ENCODE data around the gene ITM2C.

The ITM2C gene

DNA sequence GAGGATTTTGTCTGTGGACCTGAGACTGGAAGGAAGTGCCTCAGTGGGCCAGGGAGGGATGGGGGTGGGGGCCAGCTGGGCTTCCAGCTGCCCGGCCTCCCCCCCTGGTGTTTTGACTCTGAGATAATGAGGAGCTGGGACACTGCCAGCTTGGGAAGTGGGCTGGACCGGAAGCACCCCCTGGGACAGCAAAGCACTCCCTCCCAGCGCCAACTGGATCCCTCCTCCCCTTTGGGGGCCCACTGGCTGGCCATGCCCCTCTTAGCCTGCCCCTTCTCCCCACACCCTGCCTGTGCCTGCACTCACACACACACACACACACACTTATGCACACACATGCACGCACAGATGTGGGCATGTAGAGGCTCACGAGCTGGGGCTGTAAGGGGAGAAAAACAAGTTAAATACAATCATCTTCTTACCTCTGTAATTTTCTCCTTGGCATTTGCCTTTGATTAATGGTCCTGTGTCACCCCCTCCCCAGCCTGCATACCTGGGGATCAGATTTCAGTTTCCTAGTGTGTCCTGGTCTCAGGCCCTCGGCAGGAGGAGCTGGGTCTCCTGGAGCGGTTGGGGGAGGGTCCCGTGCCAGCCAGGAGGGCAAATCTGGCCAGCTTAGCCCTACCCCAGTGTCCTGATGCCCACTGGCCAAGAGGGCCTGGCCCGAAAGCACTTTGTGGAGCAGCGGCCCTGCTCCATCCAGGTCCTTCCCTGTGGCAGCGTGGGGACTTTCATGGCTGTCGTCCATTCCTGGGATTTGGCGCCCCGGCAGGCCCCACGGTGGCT is 3.6 kb downstream of the ITM2C start:
- H4K20me1 ChIP-seq (ENCODE audit: insufficient read depth, low read length): no peaks in the 10 kb centered on the region
- peaks cover 12% of the 10 kb centered on the region for H3K4me1 ChIP-seq (ENCODE audit: insufficient read depth, low read length, severe bottlenecking)
- no peaks in the 10 kb centered on the region for H3K36me3 ChIP-seq (ENCODE audit: insufficient read depth, low read length)
- no peak overlapping the region for H3K27ac ChIP-seq (ENCODE audit: low read depth, low read length, poor library complexity, severe bottlenecking)
- H3K4me2 ChIP-seq (ENCODE audit: low read length): no peak overlapping the region
- no peaks in the 10 kb centered on the region for H3K9me2 ChIP-seq (ENCODE audit: low read depth, low read length)
- H3K27me3 ChIP-seq (ENCODE audit: insufficient read depth, low read length): peaks cover 5% of the 10 kb centered on the region; the same call in 1 of the 2 replicates
- H3K4me3 ChIP-seq (ENCODE audit: low read depth, low read length, poor library complexity, severe bottlenecking): no peak overlapping the region
- no peak overlapping the region for H3K9ac ChIP-seq (ENCODE audit: low read length)
- no peaks in the 10 kb centered on the region for H3K9me3 ChIP-seq (ENCODE audit: low read length)
- H3K79me2 ChIP-seq (ENCODE audit: insufficient read depth, low read length): no peaks in the 10 kb centered on the region
- no peak for TF ChIP-seq EZH2 (IDR thresholded peaks at IDR 0.05; ENCODE audit: borderline replicate concordance, low read length)
- TF ChIP-seq, protein P1, sequence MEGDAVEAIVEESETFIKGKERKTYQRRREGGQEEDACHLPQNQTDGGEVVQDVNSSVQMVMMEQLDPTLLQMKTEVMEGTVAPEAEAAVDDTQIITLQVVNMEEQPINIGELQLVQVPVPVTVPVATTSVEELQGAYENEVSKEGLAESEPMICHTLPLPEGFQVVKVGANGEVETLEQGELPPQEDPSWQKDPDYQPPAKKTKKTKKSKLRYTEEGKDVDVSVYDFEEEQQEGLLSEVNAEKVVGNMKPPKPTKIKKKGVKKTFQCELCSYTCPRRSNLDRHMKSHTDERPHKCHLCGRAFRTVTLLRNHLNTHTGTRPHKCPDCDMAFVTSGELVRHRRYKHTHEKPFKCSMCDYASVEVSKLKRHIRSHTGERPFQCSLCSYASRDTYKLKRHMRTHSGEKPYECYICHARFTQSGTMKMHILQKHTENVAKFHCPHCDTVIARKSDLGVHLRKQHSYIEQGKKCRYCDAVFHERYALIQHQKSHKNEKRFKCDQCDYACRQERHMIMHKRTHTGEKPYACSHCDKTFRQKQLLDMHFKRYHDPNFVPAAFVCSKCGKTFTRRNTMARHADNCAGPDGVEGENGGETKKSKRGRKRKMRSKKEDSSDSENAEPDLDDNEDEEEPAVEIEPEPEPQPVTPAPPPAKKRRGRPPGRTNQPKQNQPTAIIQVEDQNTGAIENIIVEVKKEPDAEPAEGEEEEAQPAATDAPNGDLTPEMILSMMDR (IDR thresholded peaks at IDR 0.05; ENCODE audit: low read length): no peak
- H3F3A ChIP-seq (ENCODE audit: insufficient read depth, low read length): 0 out of 2 replicates have a peak, but pooled peaks cover 6% of the 10 kb centered on the region
- no peak overlapping the region for H2AFZ ChIP-seq (ENCODE audit: low read length)

DNA sequence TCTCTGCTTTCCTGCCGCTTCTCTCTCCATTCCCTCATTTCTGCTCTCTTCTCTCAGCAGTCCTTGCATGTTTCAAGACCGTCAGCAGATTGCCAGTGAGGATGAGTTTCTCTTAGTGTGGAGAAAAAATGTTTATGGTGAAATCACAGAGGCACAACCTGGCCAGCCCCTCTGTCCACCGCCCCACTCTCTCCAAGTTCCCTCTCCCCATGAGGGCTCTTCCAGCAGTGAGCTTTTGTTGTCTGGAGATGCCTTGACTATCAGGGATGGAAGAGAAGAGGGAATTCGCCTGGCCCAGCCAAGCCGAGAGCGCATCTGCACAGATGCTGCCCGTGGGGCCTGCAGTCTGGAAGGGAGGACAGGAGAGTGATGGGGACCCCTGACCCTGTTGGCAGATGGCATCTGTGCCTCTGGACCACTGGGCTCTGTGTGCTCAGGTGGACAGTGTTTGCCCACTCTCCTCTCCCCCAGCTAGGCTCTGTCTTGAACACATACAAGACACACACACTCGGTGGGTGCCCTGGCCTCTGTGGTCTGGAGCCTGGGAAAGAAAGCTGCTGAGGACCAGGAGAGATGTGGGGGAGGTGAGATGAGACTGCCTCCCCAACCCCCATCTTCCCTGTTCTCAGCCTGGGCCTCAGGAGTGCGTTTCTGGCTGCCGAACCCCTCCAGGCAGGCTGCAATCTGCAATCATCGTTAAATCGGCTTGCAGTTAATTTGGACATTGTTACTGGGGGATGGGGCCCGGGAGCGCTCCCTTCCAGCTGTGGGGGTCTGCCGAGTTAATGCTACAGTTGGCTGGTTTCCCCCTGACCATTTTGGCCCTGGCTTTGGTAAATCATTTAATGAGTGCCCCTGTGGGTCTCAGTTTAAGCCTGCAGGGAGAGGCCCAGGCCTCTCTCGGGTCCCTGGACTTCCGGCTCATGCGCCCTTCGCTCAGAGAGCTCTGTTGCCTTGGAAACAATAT is 4.5 kb downstream of the ITM2C start:
- Histone ChIP-seq H4K20me1 (ENCODE audit: insufficient read depth, low read length) (no peaks in the 10 kb centered on the region), H3F3A (ENCODE audit: insufficient read depth, low read length) (0 out of 2 replicates have a peak, but pooled peaks cover 6% of the 10 kb centered on the region), H3K4me1 (ENCODE audit: insufficient read depth, low read length, severe bottlenecking) (peaks cover 18% of the 10 kb centered on the region), H3K9me2 (ENCODE audit: low read depth, low read length) (no peaks in the 10 kb centered on the region), H3K27ac (ENCODE audit: low read depth, low read length, poor library complexity, severe bottlenecking) (no peak overlapping the region), H3K27me3 (ENCODE audit: insufficient read depth, low read length) (no peaks in the 10 kb centered on the region), H2AFZ (ENCODE audit: low read length) (no peak overlapping the region), H3K9ac (ENCODE audit: low read length) (no peak overlapping the region), H3K79me2 (ENCODE audit: insufficient read depth, low read length) (no peaks in the 10 kb centered on the region), H3K9me3 (ENCODE audit: low read length) (no peaks in the 10 kb centered on the region), H3K4me2 (ENCODE audit: low read length) (no peak overlapping the region), H3K36me3 (ENCODE audit: insufficient read depth, low read length) (no peaks in the 10 kb centered on the region), H3K4me3 (ENCODE audit: low read depth, low read length, poor library complexity, severe bottlenecking) (no peak overlapping the region)
- TF ChIP-seq EZH2 (IDR thresholded peaks at IDR 0.05; ENCODE audit: borderline replicate concordance, low read length): no peak
- TF ChIP-seq, protein P1 (IDR thresholded peaks at IDR 0.05; ENCODE audit: low read length): no peak

DNA sequence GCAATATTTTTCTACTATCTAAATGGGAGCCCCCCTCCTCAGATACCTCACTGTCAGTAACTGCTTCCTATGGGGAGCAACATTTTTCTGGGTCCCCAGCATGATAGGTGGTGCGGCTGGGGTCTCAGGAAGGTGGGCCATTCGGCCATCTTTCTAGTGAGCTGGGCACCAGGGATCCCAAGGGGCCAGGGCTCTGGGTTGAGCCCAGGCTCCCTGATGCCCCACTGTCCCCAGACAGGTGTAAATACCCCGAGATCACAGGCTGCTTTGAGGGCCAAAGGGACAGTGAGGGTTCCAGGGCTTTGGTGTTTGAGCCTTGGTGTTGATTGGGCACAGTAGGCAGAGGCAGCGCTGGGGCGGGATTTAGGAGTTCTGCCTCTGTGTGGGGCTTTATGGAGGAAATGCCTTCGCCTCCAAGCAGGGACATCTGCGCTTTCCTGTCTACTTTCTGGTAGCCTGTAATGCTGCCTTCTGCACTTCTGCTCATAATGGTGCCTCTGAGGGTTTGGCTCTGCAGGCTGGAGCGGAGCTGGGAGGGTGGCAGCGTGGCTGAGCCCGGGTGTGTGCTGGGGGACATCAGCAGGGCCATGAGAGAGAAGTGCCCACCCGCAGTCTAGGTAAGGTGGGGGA is 5.3 kb downstream of the ITM2C start:
- no peak overlapping the region for H3K4me3 ChIP-seq (ENCODE audit: low read depth, low read length, poor library complexity, severe bottlenecking)
- no peaks in the 10 kb centered on the region for H4K20me1 ChIP-seq (ENCODE audit: insufficient read depth, low read length)

More for the DNA sequence above, 5.3 kb downstream of the ITM2C start:
- H3K9ac ChIP-seq (ENCODE audit: low read length): no peak overlapping the region
- H2AFZ ChIP-seq (ENCODE audit: low read length): no peak overlapping the region
- no peak overlapping the region for H3K27ac ChIP-seq (ENCODE audit: low read depth, low read length, poor library complexity, severe bottlenecking)
- H3F3A ChIP-seq (ENCODE audit: insufficient read depth, low read length): 0 out of 2 replicates have a peak, but pooled peaks cover 6% of the 10 kb centered on the region
- TF ChIP-seq, protein P1 (IDR thresholded peaks at IDR 0.05; ENCODE audit: low read length): no peak
- TF ChIP-seq EZH2 (IDR thresholded peaks at IDR 0.05; ENCODE audit: borderline replicate concordance, low read length): no peak
- H3K4me2 ChIP-seq (ENCODE audit: low read length): no peak overlapping the region
- no peaks in the 10 kb centered on the region for H3K9me3 ChIP-seq (ENCODE audit: low read length)
- H3K36me3 ChIP-seq (ENCODE audit: insufficient read depth, low read length): no peaks in the 10 kb centered on the region
- no peaks in the 10 kb centered on the region for H3K79me2 ChIP-seq (ENCODE audit: insufficient read depth, low read length)
- H3K9me2 ChIP-seq (ENCODE audit: low read depth, low read length): no peaks in the 10 kb centered on the region
- H3K27me3 ChIP-seq (ENCODE audit: insufficient read depth, low read length): no peaks in the 10 kb centered on the region
- peaks cover 16% of the 10 kb centered on the region for H3K4me1 ChIP-seq (ENCODE audit: insufficient read depth, low read length, severe bottlenecking)

Data from OCI-LY1 (cell line).